ENCODE results near the gene TSC2.
"Not testable (repeated sequence)": the region's sequence is repeated elsewhere in the genome, so short reads cannot be mapped to it uniquely, and the experiment has no call there.

DNA sequence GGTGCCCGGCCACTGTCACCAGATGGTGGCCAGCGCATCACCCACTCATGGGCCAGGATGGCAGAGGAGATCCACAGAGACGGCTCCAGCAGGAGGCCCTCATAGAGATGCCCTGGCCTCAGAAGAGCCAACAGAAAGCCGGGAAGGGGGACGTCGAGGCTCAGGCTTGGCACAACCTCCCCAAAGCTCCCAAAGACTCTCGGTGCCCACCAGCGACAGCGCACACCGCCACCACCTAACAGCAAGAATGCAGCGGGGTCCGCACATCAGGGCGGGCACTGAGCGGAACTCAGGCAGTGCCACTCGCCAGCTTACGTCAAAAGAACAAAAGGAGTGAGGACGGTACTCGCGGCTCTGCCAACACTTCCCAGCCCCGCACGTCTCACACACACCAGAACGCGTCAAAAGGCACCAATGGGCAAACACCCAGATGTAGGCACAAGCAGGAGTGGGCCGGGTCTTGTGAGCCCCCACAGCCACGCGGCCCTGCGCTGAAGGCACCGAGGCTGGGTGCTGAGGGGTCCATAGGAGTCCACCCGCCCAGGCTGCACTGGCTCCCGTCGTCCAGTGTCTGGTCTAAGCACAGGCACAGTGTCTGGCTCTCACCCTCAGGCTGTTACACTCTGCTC is 79.3 kb downstream of the TSC2 start:
- TF ChIP-seq, protein P1, sequence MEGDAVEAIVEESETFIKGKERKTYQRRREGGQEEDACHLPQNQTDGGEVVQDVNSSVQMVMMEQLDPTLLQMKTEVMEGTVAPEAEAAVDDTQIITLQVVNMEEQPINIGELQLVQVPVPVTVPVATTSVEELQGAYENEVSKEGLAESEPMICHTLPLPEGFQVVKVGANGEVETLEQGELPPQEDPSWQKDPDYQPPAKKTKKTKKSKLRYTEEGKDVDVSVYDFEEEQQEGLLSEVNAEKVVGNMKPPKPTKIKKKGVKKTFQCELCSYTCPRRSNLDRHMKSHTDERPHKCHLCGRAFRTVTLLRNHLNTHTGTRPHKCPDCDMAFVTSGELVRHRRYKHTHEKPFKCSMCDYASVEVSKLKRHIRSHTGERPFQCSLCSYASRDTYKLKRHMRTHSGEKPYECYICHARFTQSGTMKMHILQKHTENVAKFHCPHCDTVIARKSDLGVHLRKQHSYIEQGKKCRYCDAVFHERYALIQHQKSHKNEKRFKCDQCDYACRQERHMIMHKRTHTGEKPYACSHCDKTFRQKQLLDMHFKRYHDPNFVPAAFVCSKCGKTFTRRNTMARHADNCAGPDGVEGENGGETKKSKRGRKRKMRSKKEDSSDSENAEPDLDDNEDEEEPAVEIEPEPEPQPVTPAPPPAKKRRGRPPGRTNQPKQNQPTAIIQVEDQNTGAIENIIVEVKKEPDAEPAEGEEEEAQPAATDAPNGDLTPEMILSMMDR (IDR thresholded peaks at IDR 0.05): not testable (repeated sequence)
- not testable (repeated sequence) for TF ChIP-seq ZFX (IDR thresholded peaks at IDR 0.05; ENCODE audit: borderline replicate concordance)

Data from 22Rv1 (cell line).